ENCODE measurements around the gene CHST1.

GRCh38 chr11:45655831-45656230 is 9.6 kb downstream of the CHST1 start:
- no peak for TF ChIP-seq CTCF (IDR thresholded peaks at IDR 0.05)
- no peak for TF ChIP-seq POLR2A (IDR thresholded peaks at IDR 0.05)
